IPS-18a (cell line): Measurements from ENCODE around the gene PSD.
"Not testable (repeated sequence)": the region's sequence is repeated elsewhere in the genome, so short reads cannot be mapped to it uniquely, and the experiment has no call there.

ENCODE experiments used
- H3K27ac ChIP-seq: one replicate; pipeline ENCODE4 v1.5.1; 2013; ENCODE audit warnings: low read length
- H3K27me3 ChIP-seq: one replicate; pipeline ENCODE4 v1.6.1; 2013; ENCODE audit warnings: mild to moderate bottlenecking, low read length; ENCODE audit not compliant: control insufficient read depth, insufficient read depth
- H3K36me3 ChIP-seq: one replicate; pipeline ENCODE4 v1.6.1; 2013; ENCODE audit warnings: low read depth, low read length; ENCODE audit not compliant: control insufficient read depth
- H3K4me1 ChIP-seq: one replicate; pipeline ENCODE4 v1.6.1; 2013; ENCODE audit warnings: low read depth, low read length; ENCODE audit not compliant: control insufficient read depth
- H3K4me3 ChIP-seq: one replicate; pipeline ENCODE4 v1.5.1; 2013; ENCODE audit warnings: low read length
- H3K9ac ChIP-seq: one replicate; pipeline ENCODE4 v1.6.1; 2013; ENCODE audit warnings: mild to moderate bottlenecking, low read length, moderate library complexity
- H3K9me3 ChIP-seq: one replicate; pipeline ENCODE4 v1.6.1; 2013; ENCODE audit warnings: low read depth, low read length; ENCODE audit not compliant: control insufficient read depth

The PSD gene

DNA sequence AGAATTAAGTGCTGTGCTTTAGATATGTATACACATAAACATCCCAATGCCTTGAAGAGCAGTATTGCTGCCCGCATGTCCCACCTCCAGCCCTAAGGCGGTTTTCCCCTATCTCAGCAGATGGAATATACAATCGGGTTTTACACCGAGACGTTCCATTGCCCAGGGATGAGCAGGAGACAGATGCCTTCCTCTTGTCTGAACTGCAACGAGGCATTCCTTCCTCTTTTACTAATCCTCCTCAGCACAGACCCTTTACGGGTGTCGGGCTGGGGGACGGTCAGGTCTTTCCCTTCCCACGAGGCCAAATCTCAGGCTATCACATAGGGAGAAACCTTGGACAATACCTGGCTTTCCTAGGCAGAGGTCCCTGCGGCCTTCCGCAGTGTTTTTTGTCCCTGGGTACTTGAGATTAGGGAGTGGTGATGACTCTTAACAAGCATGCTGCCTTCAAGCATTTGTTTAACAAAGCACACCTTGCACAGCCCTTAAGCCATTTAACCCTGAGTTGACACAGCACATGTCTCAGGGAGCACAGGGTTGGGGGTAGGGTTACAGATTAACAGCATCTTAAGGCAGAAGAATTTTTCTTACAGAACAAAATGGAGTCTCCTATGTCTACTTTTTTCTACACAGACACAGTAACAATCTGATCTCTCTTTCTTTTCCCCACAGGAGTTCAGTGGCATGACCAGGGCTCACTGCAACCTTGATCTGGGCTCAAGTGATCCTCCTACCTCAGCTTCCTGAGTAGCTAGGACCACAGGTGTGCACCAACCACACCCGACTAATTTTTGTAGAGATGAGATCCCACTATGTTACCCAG, 36.3 kb upstream of the PSD start:
- H3K9me3 ChIP-seq, H3K27ac ChIP-seq, H3K9ac ChIP-seq, H3K4me3 ChIP-seq, H3K27me3 ChIP-seq, H3K36me3 ChIP-seq: not testable (repeated sequence)
- peaks cover 25% of the 10 kb centered on the region for H3K4me1 ChIP-seq

DNA sequence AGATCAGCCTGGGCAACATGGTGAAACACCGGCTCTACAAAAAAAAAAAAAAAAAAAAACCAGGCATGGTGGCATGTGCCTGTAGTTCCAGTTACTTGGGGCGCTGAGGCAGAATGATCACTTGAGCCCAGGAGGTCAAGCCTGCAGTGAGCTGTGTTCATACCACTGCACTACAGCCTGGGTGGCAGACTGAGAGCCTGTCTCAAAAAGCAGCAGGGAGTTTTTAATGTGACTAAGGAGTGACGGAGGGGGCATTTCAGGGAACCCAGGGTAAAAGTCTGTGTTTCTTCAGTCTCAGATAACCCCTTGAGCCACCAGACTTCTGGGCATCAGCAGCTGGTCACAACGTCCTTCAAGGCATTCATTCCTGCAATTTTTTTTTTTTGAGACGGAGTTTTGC, 34.9 kb upstream of the PSD start:
- Histone ChIP-seq H3K27ac (no peak overlapping the region), H3K27me3 (no peaks in the 10 kb centered on the region), H3K9ac (no peak overlapping the region), H3K4me3 (no peak overlapping the region), H3K36me3 (peaks cover 4% of the 10 kb centered on the region), H3K9me3 (no peaks in the 10 kb centered on the region), H3K4me1 (peaks cover 31% of the 10 kb centered on the region)

DNA sequence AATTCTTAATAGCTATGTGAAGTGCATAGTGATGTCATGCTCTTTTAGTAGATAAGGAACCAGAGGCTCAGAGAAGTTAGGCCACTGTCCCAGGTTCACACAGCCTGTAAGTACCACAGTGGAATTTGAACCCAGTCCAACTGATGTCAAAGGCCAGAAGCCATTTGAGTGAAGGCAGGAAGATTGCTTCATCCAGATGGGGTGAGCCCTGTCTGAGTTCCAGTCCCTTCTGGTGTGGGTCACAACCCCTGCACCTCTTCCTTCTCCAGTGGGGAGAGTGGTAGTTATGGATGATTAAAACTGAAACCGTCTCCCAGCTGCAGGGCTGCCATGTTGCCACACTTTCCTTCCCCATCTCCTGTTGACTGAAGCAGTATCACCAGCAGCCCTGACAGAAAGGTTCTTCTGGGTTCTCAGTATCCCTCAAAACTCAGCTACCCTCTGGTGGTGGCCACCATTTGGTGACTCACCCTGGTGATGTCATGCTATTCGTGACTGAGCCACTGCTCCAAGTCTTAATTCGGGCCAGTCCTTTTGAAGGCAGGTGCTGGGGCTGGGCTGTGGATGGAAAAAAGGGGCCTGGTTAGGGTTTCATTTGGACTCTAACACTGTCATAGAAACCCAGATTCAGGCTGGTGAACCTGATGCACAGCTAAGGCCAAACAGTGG, 34.2 kb upstream of the PSD start:
- Histone ChIP-seq H3K27ac (no peak overlapping the region), H3K4me1 (peaks cover 31% of the 10 kb centered on the region), H3K27me3 (no peaks in the 10 kb centered on the region), H3K9me3 (no peaks in the 10 kb centered on the region), H3K4me3 (no peak overlapping the region), H3K36me3 (peaks cover 4% of the 10 kb centered on the region), H3K9ac (no peak overlapping the region)

DNA sequence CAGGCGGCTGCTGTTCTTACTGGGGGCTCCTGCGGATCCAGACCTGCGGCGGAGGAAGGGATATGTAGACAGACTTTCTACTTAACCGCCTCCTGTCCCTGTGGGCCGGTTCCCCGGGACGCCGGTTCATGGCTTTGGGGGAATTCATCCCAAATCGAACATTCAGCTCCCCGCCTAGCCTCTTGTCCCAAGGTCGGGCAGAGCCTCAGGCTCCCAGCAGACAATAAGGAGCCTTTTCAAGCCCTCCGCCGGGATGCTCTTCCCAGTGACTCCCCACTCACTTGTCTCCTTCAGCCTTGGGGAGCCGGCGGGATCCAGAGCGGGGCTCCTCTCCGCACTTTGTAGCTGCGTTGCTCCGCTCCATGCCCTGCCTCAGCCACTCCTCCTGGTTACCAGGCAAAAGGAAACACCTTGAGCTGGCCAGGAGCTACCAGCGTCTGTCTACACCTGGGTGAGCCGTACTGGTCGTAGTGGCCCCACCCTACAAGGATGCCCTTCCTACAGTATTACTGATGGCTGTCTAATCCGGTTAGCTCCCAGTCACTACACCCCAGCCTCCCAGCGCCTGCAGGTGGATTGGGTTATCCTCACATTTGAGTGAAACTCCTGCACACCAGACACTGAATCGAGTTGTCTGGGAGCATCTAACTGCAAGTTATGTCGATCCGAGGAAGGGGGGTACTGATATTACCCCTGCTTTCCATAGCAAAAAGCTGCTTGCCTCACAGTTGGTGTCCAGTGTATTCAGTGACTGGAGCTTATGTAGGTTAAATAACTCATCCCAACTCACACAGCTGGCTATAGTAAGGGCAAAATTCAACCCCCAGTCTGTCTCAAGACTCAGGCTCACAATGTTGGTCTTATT, 32.8 kb upstream of the PSD start, which contains the start of gene C10orf95:
Gene C10orf95 (minus strand): TSS at position 439 of the 865 bp plus-strand sequence. CDS start 450 bp downstream, outside the sequence.
- peaks cover 4% of the 10 kb centered on the region for H3K36me3 ChIP-seq
- no peaks in the 10 kb centered on the region for H3K9me3 ChIP-seq
- H3K4me3 ChIP-seq, result peak within 1 kb of the TSS; percentile 88
- H3K27ac ChIP-seq, result no peak within 1 kb of the TSS
- H3K9ac ChIP-seq, result peak within 1 kb of the TSS; percentile 79
- H3K4me1 ChIP-seq, result peaks cover 31% of the 10 kb centered on the region
- no peaks in the 10 kb centered on the region for H3K27me3 ChIP-seq

DNA sequence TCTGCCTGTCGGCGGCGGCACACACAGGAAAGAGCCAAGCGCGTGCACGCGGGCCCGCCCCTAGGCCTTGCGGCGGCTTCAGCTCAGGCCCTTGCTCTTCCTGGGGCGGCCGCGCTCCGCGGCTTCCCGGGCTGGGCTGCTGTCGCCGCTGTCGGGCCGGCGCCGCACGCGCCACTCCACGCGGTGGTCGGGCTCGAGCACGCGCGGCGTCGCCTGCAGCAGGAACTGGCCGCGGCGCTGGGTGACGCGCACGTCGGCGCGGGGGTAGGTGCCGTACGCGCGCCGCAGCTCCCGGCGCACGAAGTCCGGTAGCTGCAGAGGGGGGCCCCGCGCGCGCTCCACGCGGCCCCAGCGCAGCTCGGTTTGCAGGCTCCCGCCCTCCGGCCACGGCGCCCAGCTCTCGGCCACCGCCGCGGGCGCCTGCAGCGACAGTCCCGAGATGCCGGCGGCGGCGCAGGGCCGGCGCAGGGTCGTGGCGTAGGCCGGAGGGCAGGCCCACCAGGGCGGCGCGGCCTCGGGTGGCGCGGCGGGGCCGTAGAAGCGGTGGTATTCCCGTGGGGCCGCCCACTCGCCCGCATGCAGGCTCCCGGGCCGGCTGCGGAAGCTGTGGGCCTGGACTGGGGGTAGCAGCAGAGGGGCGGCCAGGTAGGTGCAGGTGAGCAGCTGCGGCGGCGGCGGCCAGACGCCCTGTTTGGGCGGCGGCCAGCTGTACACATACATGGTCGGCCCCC, 32.0 kb upstream of the PSD start:
- Histone ChIP-seq H3K36me3 (peaks cover 4% of the 10 kb centered on the region), H3K9me3 (no peaks in the 10 kb centered on the region), H3K4me1 (peaks cover 25% of the 10 kb centered on the region), H3K4me3 (peak overlapping the region; percentile 88), H3K9ac (peak overlapping the region; percentile 79), H3K27ac (peak overlapping the region; percentile 60), H3K27me3 (no peaks in the 10 kb centered on the region)

DNA sequence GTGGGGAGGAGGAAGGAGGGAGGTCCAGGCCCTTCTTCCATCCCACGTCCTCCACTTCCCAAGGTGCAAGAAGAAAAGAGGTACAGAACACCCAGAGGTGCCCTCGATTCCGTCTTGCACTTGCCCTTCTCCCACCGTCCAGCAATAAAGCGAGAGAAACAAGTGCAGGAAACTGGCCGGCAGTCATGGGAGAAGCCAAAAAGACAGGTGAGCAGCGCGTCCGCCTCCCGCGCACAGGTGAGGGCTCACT, 31.5 kb upstream of the PSD start:
- H3K4me3 ChIP-seq, result peak overlapping the region; percentile 88
- peak overlapping the region; percentile 60 for H3K27ac ChIP-seq
- peaks cover 21% of the 10 kb centered on the region for H3K4me1 ChIP-seq
- peaks cover 4% of the 10 kb centered on the region for H3K36me3 ChIP-seq
- no peaks in the 10 kb centered on the region for H3K27me3 ChIP-seq
- H3K9me3 ChIP-seq, result no peaks in the 10 kb centered on the region
- peak overlapping the region; percentile 79 for H3K9ac ChIP-seq

DNA sequence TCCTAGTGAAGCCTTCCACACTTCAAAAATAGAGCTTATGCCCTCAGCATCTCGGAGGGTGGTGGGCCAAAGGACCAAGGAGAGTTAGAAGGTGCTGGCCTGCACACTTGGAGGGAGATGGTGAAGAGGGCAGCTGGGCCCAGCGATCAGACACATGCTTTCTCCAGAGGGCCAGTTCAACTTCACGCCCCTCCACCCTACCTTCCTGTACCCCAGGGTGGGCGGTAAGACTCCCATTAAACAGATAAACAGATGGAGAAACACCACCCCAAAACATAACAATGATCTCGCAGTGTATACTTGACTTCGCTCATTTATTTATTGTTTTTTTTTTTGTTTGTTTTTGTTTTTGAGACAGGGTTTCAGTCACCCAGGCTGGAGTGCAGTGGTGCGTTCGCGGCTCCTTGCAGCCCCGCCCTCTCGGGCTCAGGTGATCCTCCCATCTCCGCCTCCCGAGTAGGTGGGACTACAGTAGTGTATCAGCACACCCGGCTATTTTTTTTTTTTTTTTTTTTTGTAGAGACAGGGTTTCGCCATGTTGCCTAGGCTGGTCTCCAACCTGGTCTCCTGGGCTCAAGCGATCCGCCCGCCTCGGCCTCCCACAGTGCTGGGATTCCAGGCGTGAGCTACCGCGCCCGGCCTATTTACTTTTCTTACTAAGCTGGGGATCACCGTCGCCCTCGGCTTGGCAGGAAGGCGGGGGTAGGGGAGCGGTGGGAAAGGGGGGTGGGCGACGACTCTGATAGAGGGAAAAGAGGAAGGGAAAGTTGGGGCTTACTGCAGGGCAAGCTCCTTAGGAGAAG, 30.9 kb upstream of the PSD start:
- Histone ChIP-seq H3K36me3 (peaks cover 4% of the 10 kb centered on the region), H3K4me1 (peaks cover 17% of the 10 kb centered on the region), H3K9me3 (no peaks in the 10 kb centered on the region), H3K27me3 (no peaks in the 10 kb centered on the region), H3K4me3 (peak overlapping the region; percentile 88), H3K27ac (peak overlapping the region; percentile 60), H3K9ac (peak overlapping the region; percentile 79)

DNA sequence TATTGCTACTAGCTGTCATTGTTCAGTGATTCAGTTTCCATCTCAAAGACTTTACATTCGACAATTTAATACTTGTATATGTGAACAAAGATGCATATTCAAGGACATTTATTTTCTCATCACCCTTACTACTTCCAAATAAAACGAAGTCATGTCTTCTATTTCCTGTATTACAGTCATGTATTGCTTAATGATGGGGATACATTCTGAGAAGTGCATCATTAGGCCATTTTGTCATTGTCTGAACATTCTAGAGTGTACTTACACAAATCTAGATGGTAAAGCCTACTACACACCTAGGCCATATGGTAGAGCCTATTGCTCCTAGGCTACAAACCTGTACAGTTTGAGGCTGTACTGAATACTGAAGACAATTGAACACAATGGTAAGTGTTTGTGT, 26.3 kb upstream of the PSD start:
- H3K4me3 ChIP-seq, result no peak overlapping the region
- peaks cover 5% of the 10 kb centered on the region for H3K4me1 ChIP-seq
- H3K27me3 ChIP-seq, result no peaks in the 10 kb centered on the region
- no peaks in the 10 kb centered on the region for H3K9me3 ChIP-seq
- no peak overlapping the region for H3K9ac ChIP-seq
- H3K36me3 ChIP-seq, result no peaks in the 10 kb centered on the region
- no peak overlapping the region for H3K27ac ChIP-seq

DNA sequence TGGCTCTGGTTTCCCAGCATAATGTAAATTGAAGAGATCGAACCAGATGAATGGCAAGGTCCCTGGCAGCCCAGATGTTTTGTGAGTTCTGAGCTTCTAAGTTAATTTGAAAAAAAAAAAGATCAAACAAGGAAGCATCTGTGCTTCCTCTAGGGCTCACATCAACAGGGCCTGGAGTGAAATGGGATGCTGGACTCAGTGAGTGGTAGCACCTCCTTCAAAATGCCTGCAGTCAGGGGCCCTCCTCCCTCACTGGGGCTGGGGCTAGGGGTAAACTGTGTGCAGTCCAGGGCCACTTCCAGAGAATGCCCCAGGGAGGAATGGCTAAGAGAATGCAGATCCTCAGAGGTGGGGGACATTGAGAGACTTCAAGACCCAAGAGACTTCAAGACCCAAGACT, 19.8 kb upstream of the PSD start:
- Histone ChIP-seq H3K9ac (no peak overlapping the region), H3K36me3 (no peaks in the 10 kb centered on the region), H3K9me3 (no peaks in the 10 kb centered on the region), H3K4me3 (no peak overlapping the region), H3K27ac (no peak overlapping the region), H3K4me1 (peaks cover 9% of the 10 kb centered on the region), H3K27me3 (peaks cover 35% of the 10 kb centered on the region)

DNA sequence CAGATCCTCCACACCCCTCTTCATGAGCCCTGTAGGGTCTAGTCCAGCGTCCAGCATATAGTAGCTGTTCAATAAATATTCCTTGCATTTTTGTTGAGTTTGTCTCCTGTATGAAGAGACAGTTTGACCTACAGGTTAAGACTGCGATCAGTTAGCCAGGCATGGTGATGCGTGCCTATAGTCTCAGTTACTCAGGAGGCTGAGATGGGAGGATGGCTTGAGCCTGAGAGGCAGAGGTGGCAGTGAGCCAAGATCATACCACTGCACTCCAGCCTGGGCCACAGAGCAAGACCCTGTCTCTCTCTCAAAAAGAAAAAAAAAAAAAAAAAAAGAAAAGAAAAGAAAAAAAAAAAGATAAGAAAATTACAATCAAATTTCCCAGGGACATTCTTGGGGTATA, 18.9 kb upstream of the PSD start:
- H3K9me3 ChIP-seq, result no peaks in the 10 kb centered on the region
- no peak overlapping the region for H3K9ac ChIP-seq
- H3K27ac ChIP-seq, result no peak overlapping the region
- H3K27me3 ChIP-seq, result peaks cover 40% of the 10 kb centered on the region
- H3K4me1 ChIP-seq, result peaks cover 9% of the 10 kb centered on the region
- no peaks in the 10 kb centered on the region for H3K36me3 ChIP-seq
- H3K4me3 ChIP-seq, result no peak overlapping the region
